SK-N-MC (cell line): Measurements from ENCODE around the gene PTGER4.
"Not testable (repeated sequence)": the region's sequence is repeated elsewhere in the genome, so short reads cannot be mapped to it uniquely, and the experiment has no call there.

Source experiments
- FOXP2 ChIP-seq: optimal IDR thresholded peaks from 2 replicates; pipeline ENCODE3; 2011; ENCODE audit warnings: mild to moderate bottlenecking, moderate library complexity; ENCODE audit not compliant: insufficient read depth; ENCODE audit errors: extremely low read length, control extremely low read depth
- POLR2AphosphoS5 ChIP-seq: IDR thresholded peaks from 2 replicates; pipeline ENCODE4 v1.6.1; 2012; ENCODE audit warnings: mild to moderate bottlenecking, low read depth, low read length, borderline replicate concordance

DNA sequence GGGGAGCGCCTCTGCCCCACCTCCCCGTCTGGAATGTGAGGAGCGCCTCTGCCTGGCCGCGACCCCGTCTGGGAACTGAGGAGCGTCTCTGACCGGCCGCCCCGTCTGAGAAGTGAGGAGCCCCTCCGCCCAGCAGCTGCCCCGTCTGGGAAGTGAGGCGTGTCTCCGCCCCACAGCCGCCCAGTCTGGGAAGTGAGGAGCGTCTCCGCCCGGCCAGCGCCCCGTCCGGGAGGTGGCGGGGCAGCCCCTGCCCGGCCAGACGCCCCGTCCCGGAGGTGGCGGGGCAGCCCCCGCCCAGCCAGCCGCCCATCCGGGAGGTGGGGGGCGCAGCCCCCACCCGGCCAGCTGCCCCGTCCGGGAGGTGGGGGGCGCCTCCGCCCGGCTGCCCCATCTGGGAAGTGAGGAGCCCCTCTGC is 42.8 kb downstream of the PTGER4 start:
- not testable (repeated sequence) for TF ChIP-seq POLR2AphosphoS5, FOXP2
